Left ventricle myocardium superior (tissue), 1 donor: Measurements from ENCODE around the gene CDKAL1. TPM values are rescaled to one million over a fixed set of nuclear protein-coding genes. Genes with fewer than 3 reads are reported as not detected.
A peak's percentile ranks its signal among the peaks of the same experiment; 100 is the strongest.

Experiments
- ATAC-seq: fragments of 200-7000 bp; cut with Tn5 transposase; one replicate; pipeline ENCODE4 v1.9.1; 2020; ENCODE audit warnings: mild to moderate bottlenecking, moderate library complexity
- DNase-seq: peaks from one replicate; pipeline ENCODE4 v3.0.0-alpha.2; 2020
- intact Hi-C: fragments of 100-400 bp; cut with micrococcal nuclease; formaldehyde crosslinking; loops from one replicate; pipeline ENCODE4 v1.11.0; 2022
- total RNA-seq: library from RNA; stranded (reverse); fragmentation: NEBNext Ultra II Directional; extraction: Animal tissue kit (Norgen Biotek cat#: 25700); gene quantifications from one replicate; pipeline ENCODE4 v1.2.1, GENCODE V29; 2021
- donor health status: DM: no; HTN: yes; CAD: no; lungs with severe emphysema.

The CDKAL1 gene
- total RNA-seq, 1 donor from 2014 or later = 9.9 TPM

GRCh38 chr6:20946890-20947289, 412.6 kb downstream of the CDKAL1 start:
- intact Hi-C loops = no loop called here
- DNase-seq = no peak

GRCh38 chr6:20947977-20948376, 413.7 kb downstream of the CDKAL1 start:
- intact Hi-C loops = no loop called here
- no peak for ATAC-seq
- DNase-seq = no peak

More at GRCh38 chr6:20946890-20947289, 412.6 kb downstream of the CDKAL1 start:
- ATAC-seq = no peak

GRCh38 chr6:20948556-20948955, 414.3 kb downstream of the CDKAL1 start:
- no peak for DNase-seq
- ATAC-seq = no peak
- intact Hi-C loops = no loop called here

- ATAC-seq (no peak), DNase-seq (no peak)
- intact Hi-C loops = no loop called here
These were observed 414.9 kb downstream of the CDKAL1 start for GRCh38 chr6:20949138-20949537.

- no peak for ATAC-seq
- no peak for DNase-seq
- intact Hi-C loops = no loop called here
These were observed 418.6 kb downstream of the CDKAL1 start for GRCh38 chr6:20952699-20953474.

GRCh38 chr6:20954315-20954714, 420.1 kb downstream of the CDKAL1 start:
- DNase-seq = no peak
- ATAC-seq = no peak
- intact Hi-C loops = no loop called here

GRCh38 chr6:20955131-20955530, 420.9 kb downstream of the CDKAL1 start:
- intact Hi-C loops = no loop called here
- no peak for ATAC-seq
- DNase-seq = no peak

- intact Hi-C loops = no loop called here
- DNase-seq = no peak
These were observed 421.5 kb downstream of the CDKAL1 start for GRCh38 chr6:20955751-20956150.

GRCh38 chr6:20960067-20960466, 425.8 kb downstream of the CDKAL1 start:
- DNase-seq = no peak
- ATAC-seq = peak; percentile 45
- intact Hi-C loops = no loop called here

More at GRCh38 chr6:20955751-20956150, 421.5 kb downstream of the CDKAL1 start:
- no peak for ATAC-seq

GRCh38 chr6:20965276-20965675, 431.0 kb downstream of the CDKAL1 start:
- DNase-seq = no peak
- intact Hi-C loops = no loop called here
- ATAC-seq = no peak

- ATAC-seq (no peak), DNase-seq (no peak)
- intact Hi-C loops = no loop called here
These were observed 431.7 kb downstream of the CDKAL1 start for GRCh38 chr6:20965915-20966314.

- ATAC-seq = no peak
- no peak for DNase-seq
- intact Hi-C loops = no loop called here
These were observed 435.3 kb downstream of the CDKAL1 start for GRCh38 chr6:20969551-20969950.

GRCh38 chr6:20976391-20976918, 442.2 kb downstream of the CDKAL1 start:
- no peak for DNase-seq
- intact Hi-C loops = no loop called here
- ATAC-seq = no peak

- ATAC-seq = no peak
- no peak for DNase-seq
- intact Hi-C loops = no loop called here
These were observed 443.9 kb downstream of the CDKAL1 start for GRCh38 chr6:20978151-20978614.

GRCh38 chr6:20979076-20979475, 444.8 kb downstream of the CDKAL1 start:
- ATAC-seq (no peak), DNase-seq (no peak)
- intact Hi-C loops = no loop called here

- ATAC-seq (no peak), DNase-seq (no peak)
- intact Hi-C loops = no loop called here
These were observed 449.7 kb downstream of the CDKAL1 start for GRCh38 chr6:20983961-20984360.

- intact Hi-C loops = no loop called here
- no peak for DNase-seq
- ATAC-seq = no peak
These were observed 451.6 kb downstream of the CDKAL1 start for GRCh38 chr6:20985821-20986220.

GRCh38 chr6:20991910-20992309, 457.7 kb downstream of the CDKAL1 start:
- intact Hi-C loops = no loop called here
- no peak for ATAC-seq
- DNase-seq = no peak

GRCh38 chr6:20996099-20996498, 461.8 kb downstream of the CDKAL1 start:
- no peak for ATAC-seq
- intact Hi-C loops = no loop called here
- no peak for DNase-seq

- peak; percentile 22 for ATAC-seq
- intact Hi-C loops = no loop called here
These were observed 463.0 kb downstream of the CDKAL1 start for GRCh38 chr6:20997143-20997769.

GRCh38 chr6:20997770-20998147, 463.5 kb downstream of the CDKAL1 start:
- intact Hi-C loops = no loop called here
- no peak for ATAC-seq
- no peak for DNase-seq

More at GRCh38 chr6:20997143-20997769, 463.0 kb downstream of the CDKAL1 start:
- DNase-seq = no peak
